KMS-11 (cell line): ENCODE measurements around the gene ADAM29.

Experiments
- H2AFZ ChIP-seq: fragments of 200-600 bp; sonication (generic); 2 replicates; pipeline ENCODE4 v1.6.1; 2016; ENCODE audit warnings: antibody characterized with exemption, mixed run types, low read depth
- H3K27ac ChIP-seq: fragments of 200-600 bp; sonication (generic); 2 replicates; pipeline ENCODE4 v1.6.1; 2016; ENCODE audit warnings: mild to moderate bottlenecking, mixed run types
- H3K27me3 ChIP-seq: fragments of 200-600 bp; sonication (generic); 2 replicates; pipeline ENCODE4 v1.6.1; 2017; ENCODE audit warnings: mild to moderate bottlenecking, low read depth, mixed run types, moderate library complexity; ENCODE audit not compliant: insufficient read depth
- H3K36me3 ChIP-seq: fragments of 200-600 bp; sonication (generic); 2 replicates; pipeline ENCODE4 v1.6.1; 2017; ENCODE audit warnings: mild to moderate bottlenecking, mixed run types; ENCODE audit not compliant: insufficient read depth
- H3K4me1 ChIP-seq: fragments of 200-600 bp; sonication (generic); 2 replicates; pipeline ENCODE4 v1.6.1; 2016; ENCODE audit warnings: mild to moderate bottlenecking, low read depth, mixed run types; ENCODE audit not compliant: poor library complexity, severe bottlenecking
- H3K4me2 ChIP-seq: fragments of 200-600 bp; sonication (generic); 2 replicates; pipeline ENCODE4 v1.7.0; 2016; ENCODE audit warnings: mild to moderate bottlenecking, mixed run types
- H3K4me3 ChIP-seq: fragments of 200-600 bp; sonication (generic); IDR thresholded peaks from 2 replicates; pipeline ENCODE4 v1.6.1; 2017; ENCODE audit warnings: low read depth, low read length, mixed read lengths; ENCODE audit not compliant: insufficient read depth
- H3K79me2 ChIP-seq: fragments of 200-600 bp; sonication (generic); 2 replicates; pipeline ENCODE4 v1.6.1; 2016; ENCODE audit warnings: low read depth, mixed run types; ENCODE audit not compliant: insufficient read depth
- H3K9ac ChIP-seq: fragments of 200-600 bp; sonication (generic); 2 replicates; pipeline ENCODE4 v1.6.1; 2016; ENCODE audit warnings: mild to moderate bottlenecking, mixed run types
- H4K20me1 ChIP-seq: fragments of 200-600 bp; sonication (generic); 2 replicates; pipeline ENCODE4 v1.6.1; 2016; ENCODE audit warnings: mild to moderate bottlenecking, mixed run types; ENCODE audit not compliant: insufficient read depth
- TF ChIP-seq, protein P1 (sequence below): fragments of 200-600 bp; sonication (generic); conservative IDR thresholded peaks from 2 replicates; pipeline ENCODE4 v1.6.1; 2017; ENCODE audit warnings: low read depth, mild to moderate bottlenecking, antibody characterized with exemption, low read length, moderate library complexity, mixed read lengths

The ADAM29 gene

DNA sequence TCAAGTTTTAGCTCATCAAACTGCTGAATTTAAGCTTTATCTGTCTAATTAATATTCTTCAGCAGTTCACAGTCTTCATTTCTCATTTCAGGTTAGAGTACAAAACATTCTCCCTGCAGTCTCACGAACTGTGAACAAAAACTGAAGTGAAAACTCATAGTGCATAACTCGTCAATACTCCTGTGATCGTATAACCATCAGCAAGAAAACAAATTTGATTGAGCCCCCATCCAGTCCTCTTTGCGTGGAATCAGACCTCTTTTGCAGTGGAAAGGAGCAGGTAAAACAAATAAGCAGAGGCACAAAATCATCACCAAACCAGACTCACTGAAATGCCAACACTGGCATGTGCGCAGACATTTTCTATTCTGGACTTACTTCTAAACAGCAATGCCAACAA lies 12.7 kb downstream of the ADAM29 start:
- H3K79me2 ChIP-seq = no peaks in the 10 kb centered on the region
- TF ChIP-seq, protein P1, sequence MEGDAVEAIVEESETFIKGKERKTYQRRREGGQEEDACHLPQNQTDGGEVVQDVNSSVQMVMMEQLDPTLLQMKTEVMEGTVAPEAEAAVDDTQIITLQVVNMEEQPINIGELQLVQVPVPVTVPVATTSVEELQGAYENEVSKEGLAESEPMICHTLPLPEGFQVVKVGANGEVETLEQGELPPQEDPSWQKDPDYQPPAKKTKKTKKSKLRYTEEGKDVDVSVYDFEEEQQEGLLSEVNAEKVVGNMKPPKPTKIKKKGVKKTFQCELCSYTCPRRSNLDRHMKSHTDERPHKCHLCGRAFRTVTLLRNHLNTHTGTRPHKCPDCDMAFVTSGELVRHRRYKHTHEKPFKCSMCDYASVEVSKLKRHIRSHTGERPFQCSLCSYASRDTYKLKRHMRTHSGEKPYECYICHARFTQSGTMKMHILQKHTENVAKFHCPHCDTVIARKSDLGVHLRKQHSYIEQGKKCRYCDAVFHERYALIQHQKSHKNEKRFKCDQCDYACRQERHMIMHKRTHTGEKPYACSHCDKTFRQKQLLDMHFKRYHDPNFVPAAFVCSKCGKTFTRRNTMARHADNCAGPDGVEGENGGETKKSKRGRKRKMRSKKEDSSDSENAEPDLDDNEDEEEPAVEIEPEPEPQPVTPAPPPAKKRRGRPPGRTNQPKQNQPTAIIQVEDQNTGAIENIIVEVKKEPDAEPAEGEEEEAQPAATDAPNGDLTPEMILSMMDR = no peak
- no peak overlapping the region for H3K4me3 ChIP-seq
- peak overlapping the region; percentile 89; the same call in 1 of the 2 replicates for H3K27ac ChIP-seq
- H3K27me3 ChIP-seq = no peaks in the 10 kb centered on the region
- H4K20me1 ChIP-seq = no peaks in the 10 kb centered on the region
- no peak overlapping the region for H2AFZ ChIP-seq
- H3K36me3 ChIP-seq = no peaks in the 10 kb centered on the region
- H3K4me2 ChIP-seq = no peak overlapping the region
- H3K9ac ChIP-seq = no peak overlapping the region
- peaks cover 61% of the 10 kb centered on the region for H3K4me1 ChIP-seq

DNA sequence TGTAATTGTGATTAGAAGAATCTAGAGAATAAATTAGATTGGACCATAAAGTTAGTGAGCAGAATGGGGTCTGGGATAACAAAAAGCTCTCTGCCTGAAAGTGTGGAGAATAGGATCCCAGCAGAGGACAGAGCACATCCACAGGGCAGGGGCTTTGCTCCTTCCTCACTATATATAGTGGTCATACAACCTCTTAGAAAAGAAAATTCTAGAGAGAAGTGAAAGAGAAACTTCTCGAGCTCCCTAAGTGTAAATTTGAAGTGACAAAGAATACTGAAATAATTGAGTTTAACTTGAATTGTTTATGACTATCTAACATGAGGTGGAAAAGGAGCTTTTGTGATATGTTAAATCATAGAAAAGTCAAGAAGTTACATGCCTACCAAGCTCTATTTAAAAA lies 14.9 kb downstream of the ADAM29 start:
- Histone ChIP-seq H4K20me1 (no peaks in the 10 kb centered on the region), H3K36me3 (no peaks in the 10 kb centered on the region), H3K27me3 (no peaks in the 10 kb centered on the region), H3K4me2 (no peak overlapping the region), H2AFZ (no peak overlapping the region), H3K79me2 (no peaks in the 10 kb centered on the region), H3K4me3 (no peak overlapping the region), H3K27ac (no peak overlapping the region), H3K9ac (no peak overlapping the region), H3K4me1 (peaks cover 39% of the 10 kb centered on the region)
- TF ChIP-seq, protein P1 = no peak

DNA sequence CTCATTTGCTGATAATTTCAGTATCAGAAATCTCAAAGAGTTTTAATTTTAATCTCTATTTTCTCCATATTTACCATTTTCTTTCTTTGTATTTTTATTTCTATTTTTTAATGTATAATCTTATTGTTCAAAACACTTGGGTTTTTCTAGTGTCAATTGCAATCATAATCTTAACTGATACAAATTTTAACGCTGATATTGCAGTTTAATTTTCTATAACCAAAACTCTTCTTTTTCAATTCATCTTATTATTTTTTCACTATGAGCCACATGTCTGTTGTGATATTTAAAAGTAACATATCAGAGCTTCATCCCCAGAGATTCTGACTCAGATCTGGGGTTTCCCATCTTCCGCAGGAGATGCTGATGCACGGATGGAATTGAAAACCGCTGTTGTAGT lies 16.2 kb downstream of the ADAM29 start:
- H3K4me2 ChIP-seq = no peak overlapping the region
- H3K9ac ChIP-seq = no peak overlapping the region
- H3K4me1 ChIP-seq = peaks cover 26% of the 10 kb centered on the region
- no peaks in the 10 kb centered on the region for H3K36me3 ChIP-seq
- H4K20me1 ChIP-seq = no peaks in the 10 kb centered on the region
- no peaks in the 10 kb centered on the region for H3K79me2 ChIP-seq
- TF ChIP-seq, protein P1 = no peak
- H3K27me3 ChIP-seq = no peaks in the 10 kb centered on the region
- no peak overlapping the region for H2AFZ ChIP-seq
- H3K4me3 ChIP-seq = no peak overlapping the region
- no peak overlapping the region for H3K27ac ChIP-seq

DNA sequence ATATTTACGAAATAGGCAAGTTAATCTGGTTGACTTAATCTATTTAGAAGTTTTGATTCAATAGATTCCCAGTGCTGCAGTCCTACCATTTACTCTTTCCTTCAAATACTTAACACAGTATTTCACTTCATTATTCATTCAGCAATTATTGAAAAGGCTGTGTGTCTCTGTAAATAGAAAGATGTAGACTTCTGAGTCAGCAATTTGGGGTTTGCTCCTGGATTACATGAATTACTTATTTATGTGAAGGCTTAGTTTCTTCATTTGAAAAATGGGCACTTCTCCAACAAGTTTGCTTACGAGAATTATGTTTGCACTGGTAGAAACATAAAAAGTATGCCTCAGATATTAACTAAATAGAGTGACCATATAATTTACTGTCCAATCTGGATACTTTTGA lies 17.4 kb downstream of the ADAM29 start:
- Histone ChIP-seq H3K9ac (no peak overlapping the region), H3K27me3 (no peaks in the 10 kb centered on the region), H2AFZ (no peak overlapping the region), H3K36me3 (no peaks in the 10 kb centered on the region), H3K79me2 (no peaks in the 10 kb centered on the region), H3K4me3 (no peak overlapping the region), H4K20me1 (no peaks in the 10 kb centered on the region), H3K4me1 (peaks cover 14% of the 10 kb centered on the region), H3K27ac (no peak overlapping the region), H3K4me2 (no peak overlapping the region)
- TF ChIP-seq, protein P1 = no peak
